AG09309 (cell line): ENCODE measurements around the gene OXER1.

ENCODE experiments used
- DNase-seq: peaks from one replicate; pipeline ENCODE4 v3.0.0-alpha.2; 2010; ENCODE audit warnings: low read depth
- H3K4me3 ChIP-seq: 2 replicates; pipeline ENCODE4 v1.5.1; 2011; ENCODE audit warnings: mild to moderate bottlenecking, low read depth, low read length, moderate library complexity; ENCODE audit not compliant: control insufficient read depth
- CTCF ChIP-seq: IDR thresholded peaks from 2 replicates; pipeline ENCODE4 v1.5.1; 2011; ENCODE audit warnings: mild to moderate bottlenecking, low read depth, low read length, inconsistent platforms; ENCODE audit not compliant: insufficient read depth, control insufficient read depth; ENCODE audit errors: missing control alignments

The OXER1 gene

GRCh38 chr2:42794271-42795046 is 30.5 kb upstream of the OXER1 start:
- peak; percentile 19 for TF ChIP-seq CTCF
- H3K4me3 ChIP-seq: no peak overlapping the region
- no peak for DNase-seq

DNA sequence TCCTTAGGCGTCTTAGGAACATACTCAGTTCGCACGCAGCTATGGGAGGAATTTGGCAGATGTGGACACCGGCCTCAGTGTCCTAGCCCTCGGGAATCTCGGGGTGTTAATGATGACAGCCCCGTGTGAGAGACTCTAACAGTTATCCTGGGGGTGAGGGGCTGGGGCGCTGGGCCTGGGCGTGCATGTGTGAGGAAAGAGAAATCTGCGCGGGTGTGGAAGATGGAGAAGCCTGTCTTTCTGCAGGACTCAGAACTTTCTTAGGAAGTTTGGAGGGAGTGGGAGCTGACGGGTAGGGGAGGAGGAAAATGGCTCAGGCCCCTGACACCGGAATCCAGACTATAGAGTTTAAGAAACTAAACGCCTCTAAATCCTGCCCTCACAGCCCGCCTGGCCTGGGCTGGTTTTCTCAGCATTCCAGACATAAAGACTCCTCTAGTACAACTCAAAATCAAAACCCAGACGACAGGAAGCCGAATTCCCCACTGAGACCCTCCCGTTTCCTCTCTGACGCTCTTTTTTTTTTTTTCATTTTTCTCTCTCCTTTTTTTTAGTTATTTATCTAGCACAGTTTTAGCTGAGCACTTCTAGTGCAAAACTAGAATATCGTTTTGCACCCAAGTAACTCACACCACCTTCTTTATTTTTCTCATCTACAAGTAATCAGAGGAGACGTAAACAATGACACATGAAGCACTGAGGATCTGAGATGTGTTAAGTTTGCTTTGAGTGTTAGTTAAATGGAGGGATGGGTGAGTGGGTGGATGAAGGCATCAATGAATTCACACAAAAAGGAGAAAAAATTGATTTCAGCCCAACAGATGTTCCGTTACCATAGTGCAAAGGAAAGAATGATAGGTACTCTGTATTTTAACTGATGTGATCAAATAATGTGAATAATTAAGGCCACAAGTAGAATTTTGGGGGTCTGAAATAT is 29.7 kb upstream of the OXER1 start:
- DNase-seq: no peak
- no peak for TF ChIP-seq CTCF
- no peak overlapping the region for H3K4me3 ChIP-seq

GRCh38 chr2:42792583-42793333 is 28.8 kb upstream of the OXER1 start, which contains the start of gene HAAO:
Gene HAAO (minus strand): TSS chr2:42792583. CDS start chr2:42792536, 47 bp downstream.
- H3K4me3 ChIP-seq: peak within 1 kb of the TSS; percentile 40
- peak; percentile 11 for TF ChIP-seq CTCF
- DNase-seq: no peak

DNA sequence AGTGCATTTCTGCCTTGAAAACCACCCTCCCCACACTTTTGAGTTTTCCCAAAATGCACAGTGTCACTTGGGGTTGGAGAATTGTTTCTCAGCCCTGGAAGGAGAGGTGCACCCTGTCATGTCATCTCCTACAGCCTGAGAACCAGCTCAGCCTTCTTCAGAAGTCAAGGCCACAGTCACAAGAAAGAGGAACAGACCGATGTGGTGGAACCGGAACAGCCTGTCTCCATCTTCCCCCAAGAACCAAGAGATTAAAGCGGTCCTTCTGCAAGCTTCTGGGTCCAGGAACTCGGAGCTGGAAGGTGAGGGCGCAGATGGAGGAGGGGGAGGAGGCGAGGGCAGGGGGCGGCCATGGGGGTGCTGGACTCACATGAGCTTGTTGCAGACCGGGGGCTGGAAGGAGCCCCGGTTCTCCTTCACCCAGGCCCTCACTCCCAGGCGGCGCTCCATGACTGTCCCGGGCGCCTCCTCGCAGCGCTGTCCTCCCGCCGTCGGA is 28.2 kb upstream of the OXER1 start:
- peak overlapping the region; percentile 40 for H3K4me3 ChIP-seq
- TF ChIP-seq CTCF: no peak
- no peak for DNase-seq

DNA sequence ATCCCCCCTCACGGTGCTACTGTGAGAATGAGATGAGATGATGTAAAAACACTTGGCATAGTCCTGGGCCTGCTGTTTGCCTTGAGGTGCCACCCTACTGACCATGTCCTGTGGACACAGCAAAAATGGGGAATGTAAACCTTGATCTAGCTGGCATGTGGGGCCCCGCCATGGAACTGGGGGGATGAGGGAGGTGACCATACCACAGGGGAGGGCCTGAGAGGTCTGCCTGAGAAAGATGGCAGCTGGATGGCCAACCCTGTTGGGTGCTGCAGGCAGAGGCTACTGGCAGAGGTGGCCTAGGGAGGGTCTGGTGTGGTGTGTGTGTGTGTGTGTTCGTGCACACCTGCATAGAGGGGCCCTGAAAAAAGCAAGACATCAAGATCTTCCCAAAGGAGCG is 27.7 kb upstream of the OXER1 start:
- DNase-seq: no peak
- TF ChIP-seq CTCF: no peak
- no peak overlapping the region for H3K4me3 ChIP-seq

DNA sequence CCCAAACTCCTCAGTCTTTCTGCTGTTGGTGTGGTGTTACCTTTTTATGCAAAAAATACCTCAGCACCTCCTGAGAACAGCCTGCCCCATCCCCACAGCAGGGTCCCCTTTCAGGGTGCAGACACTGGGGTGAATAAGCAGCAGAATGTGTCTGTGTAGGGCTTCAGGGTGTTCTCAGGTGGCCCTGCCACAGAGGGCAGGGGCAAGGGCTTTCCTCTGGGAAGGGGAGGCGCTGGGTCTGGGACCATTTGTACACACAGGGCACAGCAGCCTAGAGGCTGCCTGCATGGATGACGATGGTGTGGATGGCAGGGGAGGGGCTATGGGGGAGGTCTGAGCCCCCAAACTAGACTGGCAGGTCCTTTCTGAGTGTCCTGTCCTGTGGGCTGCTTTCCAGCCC is 25.8 kb upstream of the OXER1 start:
- no peak for TF ChIP-seq CTCF
- no peak for DNase-seq
- H3K4me3 ChIP-seq: no peak overlapping the region
